Suprapubic skin (tissue), 4 donors: ENCODE measurements around the gene STK10.

Source experiments
- EP300 ChIP-seq: sonication (generic); formaldehyde crosslinking; IDR thresholded peaks from one replicate; pipeline ENCODE4 v1.6.1; 2017; ENCODE audit warnings: antibody characterized with exemption
- POLR2A ChIP-seq, 2 donors: fragments of 450-650 bp; IDR thresholded peaks; one replicate each; pipeline ENCODE4 v1.6.1; 2017; ENCODE audit warnings: antibody characterized with exemption in 2 of 2, mild to moderate bottlenecking in 2 of 2, moderate library complexity in 2 of 2
- POLR2AphosphoS5 ChIP-seq, 3 donors: sonication (generic); formaldehyde crosslinking; IDR thresholded peaks; one replicate each; pipeline ENCODE4 v1.6.1; 2017; ENCODE audit warnings: antibody characterized with exemption in 3 of 3
- TF ChIP-seq, protein P1 (sequence below), 2 donors: fragments of 200-600 bp in 1 of 2; fragments of 450-650 bp in 1 of 2; sonication (generic) in 1 of 2; IDR thresholded peaks; one replicate each; pipeline ENCODE4 v1.5.1; 2016 to 2019; ENCODE audit warnings: antibody characterized with exemption in 2 of 2, mild to moderate bottlenecking in 1 of 2, moderate library complexity in 1 of 2

DNA sequence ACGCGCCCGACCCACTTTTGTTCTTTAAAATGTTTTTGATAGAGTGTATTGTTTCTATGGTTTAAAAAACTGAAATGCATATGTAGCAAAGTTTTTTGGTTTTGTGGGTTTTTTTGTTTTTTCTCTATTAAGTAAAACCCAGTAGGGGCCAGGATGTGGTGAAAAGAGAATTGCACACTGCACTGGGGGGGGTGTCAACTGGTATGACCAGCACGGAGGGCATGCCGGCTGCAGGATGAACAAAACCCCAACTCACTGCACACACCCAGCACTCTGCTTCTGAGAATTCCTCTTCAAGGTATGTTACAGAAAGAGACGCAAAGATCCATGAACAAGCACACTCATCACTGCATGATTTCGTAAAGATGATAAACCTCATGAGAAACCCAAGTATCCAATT lies 75.0 kb downstream of the STK10 start:
- TF ChIP-seq, protein P1, sequence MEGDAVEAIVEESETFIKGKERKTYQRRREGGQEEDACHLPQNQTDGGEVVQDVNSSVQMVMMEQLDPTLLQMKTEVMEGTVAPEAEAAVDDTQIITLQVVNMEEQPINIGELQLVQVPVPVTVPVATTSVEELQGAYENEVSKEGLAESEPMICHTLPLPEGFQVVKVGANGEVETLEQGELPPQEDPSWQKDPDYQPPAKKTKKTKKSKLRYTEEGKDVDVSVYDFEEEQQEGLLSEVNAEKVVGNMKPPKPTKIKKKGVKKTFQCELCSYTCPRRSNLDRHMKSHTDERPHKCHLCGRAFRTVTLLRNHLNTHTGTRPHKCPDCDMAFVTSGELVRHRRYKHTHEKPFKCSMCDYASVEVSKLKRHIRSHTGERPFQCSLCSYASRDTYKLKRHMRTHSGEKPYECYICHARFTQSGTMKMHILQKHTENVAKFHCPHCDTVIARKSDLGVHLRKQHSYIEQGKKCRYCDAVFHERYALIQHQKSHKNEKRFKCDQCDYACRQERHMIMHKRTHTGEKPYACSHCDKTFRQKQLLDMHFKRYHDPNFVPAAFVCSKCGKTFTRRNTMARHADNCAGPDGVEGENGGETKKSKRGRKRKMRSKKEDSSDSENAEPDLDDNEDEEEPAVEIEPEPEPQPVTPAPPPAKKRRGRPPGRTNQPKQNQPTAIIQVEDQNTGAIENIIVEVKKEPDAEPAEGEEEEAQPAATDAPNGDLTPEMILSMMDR (IDR thresholded peaks at IDR 0.05) = no peak
- TF ChIP-seq POLR2AphosphoS5 (IDR thresholded peaks at IDR 0.05) (no peak), POLR2A (IDR thresholded peaks at IDR 0.05) (no peak), EP300 (no peak)
